Measurements from ENCODE around the gene DNAJC3. TPM values are rescaled to one million over a fixed set of nuclear protein-coding genes. Genes with fewer than 3 reads are reported as not detected.

Gene DNAJC3
- total RNA-seq, 1 donor from 2014 or later = 49.7 TPM

DNA sequence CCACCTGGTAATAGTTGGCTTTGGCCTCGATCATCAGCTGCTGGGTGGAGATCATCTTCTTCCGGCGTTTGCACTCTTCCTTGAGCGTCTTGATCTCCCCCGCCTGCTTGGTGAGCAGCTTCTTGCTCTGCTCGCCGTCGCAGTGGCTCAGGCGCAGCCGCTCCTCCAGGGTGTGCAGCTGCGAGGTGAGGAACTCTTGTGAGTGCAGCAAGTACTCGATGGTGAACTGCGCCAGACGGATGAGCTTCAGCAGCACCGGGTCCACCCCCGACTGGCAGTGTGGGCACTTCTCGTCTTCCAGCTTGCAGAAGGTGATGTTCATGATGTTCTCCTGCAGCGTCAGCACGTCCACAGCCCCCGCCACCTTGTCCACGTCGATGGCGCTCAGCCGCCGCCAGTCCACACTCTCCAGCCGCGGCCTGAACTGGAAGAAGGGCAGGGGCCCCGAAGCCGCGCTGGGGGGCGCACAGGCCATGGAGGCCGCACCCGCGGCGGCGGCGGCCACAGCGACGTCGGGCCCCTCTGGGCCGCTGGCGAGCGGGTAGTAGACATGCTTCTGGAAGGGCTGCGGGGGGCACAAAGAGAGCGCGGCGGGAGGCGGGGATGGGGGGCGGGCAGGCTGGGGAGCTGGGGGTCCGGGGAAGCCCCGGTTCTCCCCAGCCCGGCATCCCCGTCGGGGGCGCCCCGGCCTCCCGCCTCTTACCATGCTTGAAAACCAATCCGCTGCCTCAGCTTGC is 35.5 kb upstream of the DNAJC3 start:
- DNase-seq (ENCODE audit: low read depth) = no peak
- no peaks in the 10 kb centered on the region for H3K27me3 ChIP-seq (ENCODE audit: control insufficient read depth, insufficient read depth, low read length)
- peak overlapping the region; percentile 32 for H3K4me3 ChIP-seq (ENCODE audit: low read depth, low read length)
- TF ChIP-seq, protein P1, sequence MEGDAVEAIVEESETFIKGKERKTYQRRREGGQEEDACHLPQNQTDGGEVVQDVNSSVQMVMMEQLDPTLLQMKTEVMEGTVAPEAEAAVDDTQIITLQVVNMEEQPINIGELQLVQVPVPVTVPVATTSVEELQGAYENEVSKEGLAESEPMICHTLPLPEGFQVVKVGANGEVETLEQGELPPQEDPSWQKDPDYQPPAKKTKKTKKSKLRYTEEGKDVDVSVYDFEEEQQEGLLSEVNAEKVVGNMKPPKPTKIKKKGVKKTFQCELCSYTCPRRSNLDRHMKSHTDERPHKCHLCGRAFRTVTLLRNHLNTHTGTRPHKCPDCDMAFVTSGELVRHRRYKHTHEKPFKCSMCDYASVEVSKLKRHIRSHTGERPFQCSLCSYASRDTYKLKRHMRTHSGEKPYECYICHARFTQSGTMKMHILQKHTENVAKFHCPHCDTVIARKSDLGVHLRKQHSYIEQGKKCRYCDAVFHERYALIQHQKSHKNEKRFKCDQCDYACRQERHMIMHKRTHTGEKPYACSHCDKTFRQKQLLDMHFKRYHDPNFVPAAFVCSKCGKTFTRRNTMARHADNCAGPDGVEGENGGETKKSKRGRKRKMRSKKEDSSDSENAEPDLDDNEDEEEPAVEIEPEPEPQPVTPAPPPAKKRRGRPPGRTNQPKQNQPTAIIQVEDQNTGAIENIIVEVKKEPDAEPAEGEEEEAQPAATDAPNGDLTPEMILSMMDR (IDR thresholded peaks at IDR 0.05; ENCODE audit: insufficient read depth, low read length, poor library complexity, severe bottlenecking) = no peak
- H3K36me3 ChIP-seq (ENCODE audit: control insufficient read depth, insufficient read depth, low read length) = no peaks in the 10 kb centered on the region

DNA sequence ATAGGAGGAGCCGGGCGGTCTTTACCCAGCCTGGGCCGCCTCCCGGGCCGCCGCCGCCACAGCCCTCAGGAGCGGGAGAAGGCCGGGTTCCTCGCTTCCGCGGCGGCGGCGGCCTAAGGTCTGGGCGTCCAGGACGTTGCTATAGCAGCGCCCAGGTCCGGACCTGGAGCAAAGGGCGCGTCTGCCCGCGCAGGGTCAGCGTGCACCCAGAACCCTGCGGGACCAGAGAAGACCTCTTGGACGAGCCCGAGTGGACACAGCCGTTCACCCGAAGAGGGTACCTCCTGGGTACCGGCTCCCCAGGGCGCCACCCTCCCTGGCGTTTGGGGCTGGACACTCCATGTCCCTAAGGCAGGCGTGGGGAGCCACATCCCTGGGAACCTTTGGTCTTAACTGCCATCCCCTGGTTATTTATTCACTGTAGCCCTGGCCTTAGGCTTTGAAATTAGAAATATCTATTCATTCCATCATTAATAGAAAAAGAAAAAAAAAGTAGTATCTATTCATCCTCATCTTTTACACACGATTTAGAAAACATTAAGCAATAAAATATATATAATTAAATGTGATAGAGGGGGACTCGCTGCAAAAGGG is 34.8 kb upstream of the DNAJC3 start:
- H3K4me3 ChIP-seq (ENCODE audit: low read depth, low read length) = peak overlapping the region; percentile 32
- H3K27me3 ChIP-seq (ENCODE audit: control insufficient read depth, insufficient read depth, low read length) = no peaks in the 10 kb centered on the region
- no peak for DNase-seq (ENCODE audit: low read depth)
- TF ChIP-seq, protein P1 (IDR thresholded peaks at IDR 0.05; ENCODE audit: insufficient read depth, low read length, poor library complexity, severe bottlenecking) = no peak
- no peaks in the 10 kb centered on the region for H3K36me3 ChIP-seq (ENCODE audit: control insufficient read depth, insufficient read depth, low read length)

DNA sequence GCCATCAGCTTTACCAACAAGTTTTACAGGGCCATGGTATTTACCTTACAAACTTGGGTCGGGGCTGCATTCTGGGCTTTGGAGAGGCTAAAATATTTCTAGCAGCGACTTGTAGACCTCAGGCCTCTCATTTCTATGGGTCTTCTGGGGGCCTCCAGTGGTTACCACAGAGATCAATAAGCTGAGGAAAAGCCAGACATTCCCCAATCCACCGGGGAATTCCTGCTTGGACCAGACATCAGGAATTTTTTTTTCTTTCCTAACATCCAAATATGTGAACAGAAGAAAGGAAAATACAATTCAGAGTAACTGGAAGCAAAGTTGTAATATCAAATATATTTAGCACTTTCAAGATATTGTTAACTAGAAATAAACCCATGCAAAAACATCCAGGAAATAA is 33.9 kb upstream of the DNAJC3 start:
- TF ChIP-seq, protein P1 (IDR thresholded peaks at IDR 0.05; ENCODE audit: insufficient read depth, low read length, poor library complexity, severe bottlenecking) = no peak
- H3K36me3 ChIP-seq (ENCODE audit: control insufficient read depth, insufficient read depth, low read length) = no peaks in the 10 kb centered on the region
- H3K4me3 ChIP-seq (ENCODE audit: low read depth, low read length) = peak overlapping the region; percentile 61
- H3K27me3 ChIP-seq (ENCODE audit: control insufficient read depth, insufficient read depth, low read length) = no peaks in the 10 kb centered on the region
- no peak for DNase-seq (ENCODE audit: low read depth)

DNA sequence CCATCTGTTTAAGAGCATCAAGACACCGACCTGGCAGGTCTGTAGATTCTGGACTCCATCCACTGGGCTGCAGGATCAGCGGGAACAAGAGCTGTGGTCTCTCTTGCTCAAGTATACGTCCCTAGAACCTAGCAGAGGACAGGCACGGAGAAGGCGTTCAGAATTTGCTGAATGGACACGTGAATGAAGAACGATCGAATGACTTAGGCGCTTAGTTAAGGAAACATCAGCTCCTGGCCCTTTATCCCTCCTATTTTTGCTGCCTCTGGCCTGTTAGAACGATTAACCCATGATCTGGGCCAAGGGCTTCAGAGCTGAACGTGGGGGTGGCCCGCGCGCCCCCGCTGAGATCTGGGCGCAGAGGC is 33.4 kb upstream of the DNAJC3 start:
- Histone ChIP-seq H3K36me3 (ENCODE audit: control insufficient read depth, insufficient read depth, low read length) (no peaks in the 10 kb centered on the region), H3K4me3 (ENCODE audit: low read depth, low read length) (peak overlapping the region; percentile 61), H3K27me3 (ENCODE audit: control insufficient read depth, insufficient read depth, low read length) (no peaks in the 10 kb centered on the region)
- TF ChIP-seq, protein P1 (IDR thresholded peaks at IDR 0.05; ENCODE audit: insufficient read depth, low read length, poor library complexity, severe bottlenecking) = no peak
- no peak for DNase-seq (ENCODE audit: low read depth)

DNA sequence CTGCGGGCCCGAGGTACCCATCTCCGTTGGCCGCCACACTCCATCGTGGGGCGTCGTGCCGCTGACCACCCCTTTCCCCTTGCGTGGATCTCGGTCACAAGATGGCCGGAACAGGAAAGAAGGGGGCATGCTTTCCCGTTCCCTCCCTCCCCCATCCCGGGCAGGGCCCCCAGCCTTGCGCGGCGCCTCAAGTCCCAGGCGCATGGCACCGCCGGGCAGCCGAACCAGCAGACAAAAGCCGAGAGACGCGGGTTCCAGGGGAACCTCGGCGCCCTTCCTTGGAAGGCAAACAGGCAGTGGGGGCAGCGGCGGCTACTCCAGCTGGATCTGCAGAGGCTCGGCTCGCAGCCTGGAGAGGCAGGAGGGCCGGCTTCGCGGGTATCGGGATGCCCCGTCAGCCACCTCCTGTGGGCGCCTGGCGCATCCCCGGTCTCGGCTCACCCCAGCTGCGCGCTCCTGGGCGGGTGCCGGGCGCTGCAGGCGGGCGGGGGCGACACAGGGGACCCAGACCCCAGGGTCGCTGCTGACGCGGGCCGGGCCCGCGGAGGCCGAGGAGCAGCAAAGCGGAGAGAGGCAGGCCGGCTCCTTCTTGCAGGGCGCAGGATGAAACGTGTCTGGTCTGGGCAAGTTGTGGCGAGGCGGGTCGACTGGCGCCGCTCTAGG is 32.9 kb upstream of the DNAJC3 start:
- Histone ChIP-seq H3K4me3 (ENCODE audit: low read depth, low read length) (peak overlapping the region; percentile 61), H3K27me3 (ENCODE audit: control insufficient read depth, insufficient read depth, low read length) (no peaks in the 10 kb centered on the region), H3K36me3 (ENCODE audit: control insufficient read depth, insufficient read depth, low read length) (no peaks in the 10 kb centered on the region)
- TF ChIP-seq, protein P1 (IDR thresholded peaks at IDR 0.05; ENCODE audit: insufficient read depth, low read length, poor library complexity, severe bottlenecking) = no peak
- no peak for DNase-seq (ENCODE audit: low read depth)
